Stomach (tissue), 4 donors: ENCODE data around the gene VPREB1.

Experiments used
- CTCF ChIP-seq, 7 experiments: fragments of 450-650 bp in 4 of 7; fragments of 200-600 bp in 3 of 7; sonication (generic) in 3 of 7; IDR thresholded peaks; one replicate each; pipeline ENCODE4 v1.5.1; 2016 to 2019; ENCODE audit warnings: antibody characterized with exemption in 7 of 7, control low read depth in 2 of 7, mild to moderate bottlenecking in 1 of 7
- POLR2A ChIP-seq, 4 donors: fragments of 450-650 bp; IDR thresholded peaks; one replicate each; pipeline ENCODE4 v1.6.1; 2016; ENCODE audit warnings: antibody characterized with exemption in 4 of 4, control low read depth in 2 of 4, mild to moderate bottlenecking in 1 of 4, moderate library complexity in 1 of 4
- POLR2AphosphoS5 ChIP-seq, 3 donors: sonication (generic); formaldehyde crosslinking; IDR thresholded peaks; one replicate each; pipeline ENCODE4 v1.6.1; 2016; ENCODE audit warnings: antibody characterized with exemption in 3 of 3

GRCh38 chr22:22244316-22245250, at the start of gene VPREB1:
- TF ChIP-seq CTCF (IDR thresholded peaks at IDR 0.05) (no peak), POLR2AphosphoS5 (IDR thresholded peaks at IDR 0.05) (no peak), POLR2A (IDR thresholded peaks at IDR 0.05) (no peak)
